Measurements from ENCODE around the gene SDK1. TPM values are rescaled to one million over a fixed set of nuclear protein-coding genes. Genes with fewer than 3 reads are reported as not detected.

Gene SDK1
- total and polyA plus RNA-seq, 10 of the 15 experiments (the other 5 are each of a cell fraction or from before 2014, with no cell fraction given) = 0.14 to 0.33 TPM; not detected in 8

- TF ChIP-seq ZBTB11 (CRISPR knock-in tag; IDR thresholded peaks at IDR 0.05) (no peak), YBX1 (IDR thresholded peaks at IDR 0.05) (no peak), ZNF622 (IDR thresholded peaks at IDR 0.05) (no peak), HCFC1 (IDR thresholded peaks at IDR 0.05; ENCODE audit: low read length) (no peak), NFYA (IDR thresholded peaks at IDR 0.05; ENCODE audit: borderline replicate concordance, low read depth, low read length) (no peak), BHLHE40 (IDR thresholded peaks at IDR 0.05; ENCODE audit: borderline replicate concordance in 1 of 2, low read depth in 2 of 2, low read length in 1 of 2) (no peak), IRF5 (IDR thresholded peaks at IDR 0.05; ENCODE audit: borderline replicate concordance) (no peak)
These were observed 814.4 kb downstream of the SDK1 start (continued) for GRCh38 chr7:4115442-4115841.

DNA sequence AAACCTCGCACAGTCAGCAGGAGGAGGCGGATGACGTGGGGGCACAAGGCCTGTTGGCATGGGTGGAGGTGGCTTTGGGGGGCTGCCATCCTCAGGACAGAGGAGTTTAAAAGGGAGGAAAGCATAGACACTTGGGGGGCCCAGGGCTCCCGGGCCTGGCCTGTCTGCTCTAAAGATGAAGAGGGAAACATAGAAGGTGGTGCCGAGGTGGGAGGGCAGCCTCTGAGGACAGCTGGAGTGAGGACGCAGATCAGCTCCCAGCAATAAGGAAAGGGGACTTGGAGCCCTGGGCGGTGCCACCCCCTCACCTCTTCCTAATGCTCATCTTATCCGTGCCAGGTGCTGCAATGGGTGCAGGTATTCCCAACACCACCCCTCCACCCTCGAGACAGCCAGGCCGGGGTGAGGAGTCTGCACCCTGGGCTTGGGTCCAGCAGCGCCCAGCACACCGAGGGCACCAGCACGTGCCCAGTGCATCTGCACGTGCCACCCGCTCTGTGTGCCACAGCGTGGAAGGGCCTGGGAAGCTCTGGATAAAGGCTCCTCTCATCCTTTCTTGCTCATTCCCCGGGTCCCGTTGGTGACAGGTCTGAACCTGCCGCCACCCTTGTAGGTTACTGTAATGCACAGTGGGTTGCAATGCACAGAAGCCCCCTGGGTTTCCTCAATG lies 815.0 kb downstream of the SDK1 start:
- DNase-seq (ENCODE audit: low read depth, low spot score) (no peak), FAIRE-seq (no peak), ATAC-seq (no peak)
- Histone ChIP-seq H3K27me3 (replicated peaks in 1 of 2; ENCODE audit: control insufficient read depth in 2 of 2, insufficient read depth in 2 of 2, low read length in 1 of 2) (no peaks in the 10 kb centered on the region), H3K4me3 (no peak overlapping the region), H3K79me2 (ENCODE audit: control insufficient read depth, insufficient read depth, low read length) (no peaks in the 10 kb centered on the region), H4K20me1 (ENCODE audit: control insufficient read depth, insufficient read depth) (no peaks in the 10 kb centered on the region), H3K4me1 (ENCODE audit: control insufficient read depth, insufficient read depth, low read length) (no peaks in the 10 kb centered on the region), H3K36me3 (ENCODE audit: control insufficient read depth in 2 of 2, insufficient read depth in 2 of 2, low read length in 1 of 2) (no peaks in the 10 kb centered on the region), H3K9me3 (replicated peaks; ENCODE audit: control insufficient read depth, insufficient read depth, low read length) (no peaks in the 10 kb centered on the region; the same call in 2 of the 3 replicates), H3K9ac (ENCODE audit: control insufficient read depth, insufficient read depth, low read length) (no peak overlapping the region), H3K27ac (ENCODE audit: control insufficient read depth, insufficient read depth) (no peak overlapping the region), H2AFZ (ENCODE audit: control insufficient read depth, low read depth, low read length) (no peak overlapping the region), H3K4me2 (ENCODE audit: control insufficient read depth, insufficient read depth) (no peak overlapping the region)
- BruUV-seq (replicated peaks) = no TSS peak
- ChIA-PET RAD21 (ENCODE audit: unreplicated experiment) (no interaction called here), CTCF (no interaction called here), SMC1A (ENCODE audit: uncharacterized antibody, unreplicated experiment) (no interaction called here), POLR2A (no interaction called here)
- in situ Hi-C loops (cut with MboI) = loop anchor here (10.0 kb wide), 1 partner anchor 61 kb away; no protein-coding TSS in a partner anchor
- intact Hi-C loops (cut with micrococcal nuclease; ENCODE audit: unreplicated experiment) = no loop called here
- 31% methylated on average over 17 of the region's 19 CpGs for WGBS (ENCODE audit: insufficient coverage, insufficient replicate concordance, low lambda C conversion rate, missing lambda C conversion rate)
- TF ChIP-seq NKRF (conservative IDR thresholded peaks at IDR 0.05) (no peak), SREBF2 (IDR thresholded peaks at IDR 0.05; ENCODE audit: low read length) (no peak), ZBED1 (IDR thresholded peaks at IDR 0.05; ENCODE audit: borderline replicate concordance) (no peak), TCF12 (IDR thresholded peaks at IDR 0.05; ENCODE audit: low read depth, low read length) (no peak), ATF7 (IDR thresholded peaks at IDR 0.05; ENCODE audit: low read depth) (no peak), ATF3 (IDR thresholded peaks at IDR 0.05; ENCODE audit: borderline replicate concordance, extremely low read depth, low read depth, low read length) (no peak)

Data from GM12878 (cell line).